GM21515 (cell line): ENCODE results near the gene CFAP221.

Source experiments
- ATAC-seq: cut with Tn5 transposase; IDR thresholded peaks from one replicate; pipeline ENCODE4 v1.9.1; 2021; ENCODE audit not compliant: unreplicated experiment

Gene CFAP221

DNA sequence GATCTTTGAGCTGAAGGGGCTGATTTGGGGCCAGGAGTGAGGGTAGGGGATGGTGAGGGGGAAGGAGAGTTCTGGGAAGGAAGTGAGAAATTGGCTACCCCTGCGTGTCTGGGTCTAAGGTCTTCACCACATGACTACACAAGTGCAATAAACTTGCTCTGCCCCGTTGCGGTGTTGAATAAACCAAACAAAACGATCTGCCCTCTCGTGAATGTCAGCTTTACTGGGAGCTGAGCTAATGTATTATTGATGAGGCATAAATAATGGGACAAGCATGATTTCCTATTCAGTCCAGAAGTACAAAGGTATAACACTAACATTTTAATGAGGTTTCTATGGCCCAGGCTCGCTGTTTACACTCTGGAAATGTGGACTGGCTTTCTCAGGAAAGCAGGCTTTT is 8.0 kb upstream of the CFAP221 start:
- no peak for ATAC-seq

DNA sequence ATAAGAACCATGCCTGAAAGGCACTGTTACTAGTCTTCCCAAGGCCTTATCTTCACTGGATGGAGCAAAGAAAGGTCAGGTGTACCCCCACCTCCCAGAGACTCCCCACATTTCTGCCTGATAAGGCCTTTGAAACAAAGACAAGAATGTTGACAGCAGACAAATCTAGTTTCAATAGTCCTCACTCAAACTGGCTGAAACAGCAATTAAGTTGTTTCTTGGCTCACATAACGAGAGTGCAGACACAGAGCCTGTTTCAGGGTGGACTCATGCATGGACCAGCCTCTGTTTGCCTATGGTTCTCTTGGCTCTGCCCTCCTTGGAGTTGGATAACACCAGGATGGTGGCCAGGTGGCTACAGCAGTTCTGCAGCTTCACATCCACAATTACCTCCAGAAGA is 7.5 kb upstream of the CFAP221 start:
- no peak for ATAC-seq

DNA sequence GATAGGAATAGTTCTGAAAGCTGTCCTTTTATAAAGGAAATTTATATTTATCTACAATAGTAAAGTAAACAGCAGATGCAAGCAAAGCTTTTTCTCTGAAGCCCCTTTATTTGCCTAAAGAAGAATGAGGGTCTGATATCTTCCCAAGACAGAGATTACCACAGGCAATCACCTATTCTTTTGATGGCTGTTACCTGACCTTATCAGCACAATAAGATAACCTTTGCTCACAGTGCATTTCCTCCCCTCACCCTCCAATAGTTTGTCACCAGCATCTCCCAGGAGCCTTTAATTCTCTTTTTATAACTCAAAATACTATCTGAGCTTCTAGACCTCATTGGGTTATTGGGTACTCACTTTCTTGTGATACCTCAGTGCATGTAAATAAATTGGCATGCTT is 6.5 kb upstream of the CFAP221 start:
- ATAC-seq = no peak

DNA sequence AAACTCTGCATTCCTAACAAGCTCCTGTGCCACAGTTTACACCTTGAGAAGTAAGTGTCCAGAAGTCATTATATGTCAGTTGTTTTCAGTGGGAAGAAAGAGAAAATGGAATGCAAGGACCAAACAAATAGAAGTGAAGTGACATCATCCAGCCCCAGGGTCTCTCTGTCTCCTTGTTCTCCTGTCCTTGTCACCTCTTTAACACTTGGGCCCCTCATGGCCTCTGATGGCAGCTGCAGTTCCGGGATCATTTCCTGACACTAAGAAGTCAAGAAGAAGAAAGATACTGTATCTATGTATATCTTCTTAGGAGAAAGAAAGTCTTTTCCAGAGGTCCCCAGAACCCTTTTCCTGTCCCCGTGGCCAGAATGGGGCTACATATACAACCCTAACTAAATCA is 2.8 kb upstream of the CFAP221 start:
- no peak for ATAC-seq

DNA sequence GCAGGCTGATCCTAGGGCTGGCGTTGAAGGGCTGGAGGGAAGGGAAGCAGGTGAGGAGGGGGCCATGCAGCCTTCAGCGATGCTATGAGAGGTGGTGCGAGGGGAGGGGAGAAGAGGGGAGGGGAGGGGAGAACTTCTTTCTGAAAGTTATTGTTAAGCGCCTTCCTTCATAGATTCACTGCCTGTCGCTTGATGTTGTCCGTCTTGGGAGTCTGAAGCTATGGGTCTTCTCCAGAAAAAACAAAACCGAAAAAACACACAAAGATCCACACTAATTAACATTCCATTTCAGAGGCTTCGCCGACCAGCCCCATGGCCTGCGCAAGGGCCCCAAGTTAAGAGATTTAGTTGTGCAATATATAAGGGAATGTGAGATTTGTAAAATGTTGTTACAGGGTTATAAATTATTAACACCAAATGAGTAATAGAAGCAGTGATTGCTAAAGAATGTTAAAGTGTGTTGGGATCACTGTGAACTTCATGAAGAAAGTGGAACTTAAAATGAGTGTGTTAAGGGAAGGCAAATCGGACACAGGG is 758 bp downstream of the CFAP221 start:
- ATAC-seq = no peak

DNA sequence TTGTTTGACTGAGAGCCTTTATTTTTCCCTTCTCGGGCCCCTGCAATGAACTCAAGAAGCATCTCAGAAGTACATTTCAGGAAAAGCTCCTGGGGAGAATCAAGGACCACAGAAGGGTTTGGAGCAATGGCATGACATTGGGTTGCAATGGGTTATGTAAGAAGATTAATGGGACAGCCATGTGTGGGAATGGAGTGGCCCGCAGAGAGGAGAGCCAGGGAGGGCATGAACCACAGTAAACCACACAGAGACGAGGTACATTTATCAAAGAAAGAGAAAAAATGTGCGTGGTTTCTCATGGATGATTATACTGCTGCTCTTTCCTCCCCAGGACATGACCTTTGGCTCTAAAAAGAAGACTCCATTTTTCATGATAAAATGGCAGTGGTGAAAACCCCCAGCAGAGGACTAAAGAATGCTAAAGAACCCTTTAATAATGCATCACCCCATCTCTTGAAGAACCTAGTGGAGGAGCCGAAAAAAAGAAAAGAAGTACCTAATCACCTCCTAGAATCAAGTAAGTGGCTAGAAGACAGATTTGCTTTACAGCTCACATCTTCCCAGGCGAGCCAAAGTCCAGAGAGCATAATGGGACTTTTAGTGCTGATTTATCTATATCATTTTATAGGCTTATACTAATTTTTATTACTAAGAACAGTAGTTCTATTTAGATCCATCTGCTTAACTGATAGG is 1.7 kb downstream of the CFAP221 start:
- no peak for ATAC-seq

DNA sequence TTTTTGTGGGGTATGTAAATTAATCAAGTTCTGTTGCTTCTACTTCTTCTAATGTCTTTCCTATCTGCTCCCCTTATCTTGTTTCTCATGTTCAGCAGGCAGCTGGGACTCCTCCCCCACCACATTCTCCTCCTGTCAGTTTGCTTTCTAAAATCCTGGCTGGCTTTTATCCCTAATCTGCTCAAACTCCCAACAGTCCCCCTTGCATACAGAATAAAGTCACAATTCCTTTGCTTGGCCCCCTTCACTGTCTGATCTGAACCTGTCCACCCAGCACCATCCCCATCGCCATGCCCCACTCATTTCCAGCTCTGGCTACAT is 2.2 kb downstream of the CFAP221 start:
- ATAC-seq = no peak

DNA sequence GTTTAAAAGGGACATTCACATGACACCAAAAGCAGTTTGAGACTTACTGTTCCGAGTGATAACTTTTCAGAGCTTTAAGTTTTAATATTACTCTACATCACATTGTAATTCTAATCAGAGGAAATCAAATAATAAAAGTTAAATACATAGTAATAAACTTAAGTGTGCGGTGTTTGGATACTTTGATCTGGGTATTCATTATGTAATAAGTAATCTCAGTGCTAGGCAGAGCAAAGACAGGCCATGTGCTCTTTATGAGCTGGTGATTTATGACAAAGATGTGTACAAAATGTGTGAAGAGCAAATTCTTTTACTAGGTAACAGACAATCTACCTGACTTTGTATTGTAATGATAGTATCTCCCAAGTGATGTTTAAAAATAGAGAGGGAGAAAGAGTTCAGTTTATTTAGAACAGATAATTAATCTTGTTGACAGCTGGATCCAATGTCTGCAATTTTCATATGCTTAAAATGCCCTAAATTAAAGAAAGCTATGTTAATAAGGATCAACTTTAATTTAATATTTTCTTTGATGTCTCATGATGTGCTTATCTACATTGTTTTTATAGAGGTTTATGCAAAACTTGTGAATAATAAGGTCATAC is 4.4 kb downstream of the CFAP221 start:
- no peak for ATAC-seq

DNA sequence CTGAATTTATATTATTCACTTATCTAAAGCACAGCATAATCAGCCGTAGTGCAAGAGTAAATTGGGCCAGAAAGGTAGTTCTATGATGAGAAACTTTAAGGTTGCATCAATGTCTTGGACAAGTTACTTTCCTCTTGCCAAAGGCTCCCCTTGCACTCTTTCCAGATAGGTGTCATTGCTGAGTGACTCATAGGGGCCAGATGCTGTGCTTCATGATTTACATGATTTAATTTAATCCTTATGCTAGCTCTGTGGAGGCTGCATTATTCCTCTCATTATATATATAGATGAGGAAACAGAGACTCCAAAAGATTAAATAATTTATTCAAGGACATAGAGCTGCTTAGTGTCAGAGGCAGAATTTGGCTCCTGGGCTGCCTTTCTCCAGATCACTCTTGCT is 5.0 kb downstream of the CFAP221 start:
- ATAC-seq = no peak

DNA sequence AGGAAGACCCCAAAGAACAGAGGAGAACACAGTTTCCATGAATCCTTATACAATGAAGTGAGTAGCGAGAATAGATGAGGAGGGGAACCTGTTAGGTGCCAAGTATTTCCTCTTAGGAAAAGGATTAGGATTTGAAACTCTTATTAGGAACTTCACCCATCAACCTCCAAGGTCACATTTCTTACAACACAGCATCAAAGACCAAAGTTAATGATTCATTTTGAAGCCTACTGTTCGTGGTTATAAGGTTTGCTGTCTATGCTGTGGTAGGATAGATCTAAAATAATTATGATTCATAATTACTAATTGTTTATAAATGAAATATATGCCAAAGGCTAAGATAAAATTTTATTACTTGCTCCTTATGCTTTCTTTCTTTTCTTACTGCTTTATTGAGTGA is 6.1 kb downstream of the CFAP221 start:
- no peak for ATAC-seq

DNA sequence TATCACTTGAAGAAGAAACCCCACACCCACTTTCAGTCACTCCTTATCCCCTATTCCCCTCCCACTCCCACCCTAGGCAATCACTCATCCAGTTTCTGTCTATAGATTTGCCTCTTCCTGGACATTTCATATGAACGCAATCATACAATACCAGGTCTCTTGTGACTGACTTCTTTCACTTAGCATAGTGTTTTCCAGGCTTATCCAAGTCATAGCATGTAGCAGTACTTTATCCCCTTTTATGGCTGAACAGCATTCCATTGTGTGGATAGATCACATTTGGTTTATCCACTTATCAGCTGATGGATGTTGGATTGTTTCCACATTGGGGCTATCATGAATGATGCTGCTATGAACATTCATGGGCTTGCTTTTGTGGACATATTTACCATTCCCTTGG is 6.6 kb downstream of the CFAP221 start:
- ATAC-seq = no peak

DNA sequence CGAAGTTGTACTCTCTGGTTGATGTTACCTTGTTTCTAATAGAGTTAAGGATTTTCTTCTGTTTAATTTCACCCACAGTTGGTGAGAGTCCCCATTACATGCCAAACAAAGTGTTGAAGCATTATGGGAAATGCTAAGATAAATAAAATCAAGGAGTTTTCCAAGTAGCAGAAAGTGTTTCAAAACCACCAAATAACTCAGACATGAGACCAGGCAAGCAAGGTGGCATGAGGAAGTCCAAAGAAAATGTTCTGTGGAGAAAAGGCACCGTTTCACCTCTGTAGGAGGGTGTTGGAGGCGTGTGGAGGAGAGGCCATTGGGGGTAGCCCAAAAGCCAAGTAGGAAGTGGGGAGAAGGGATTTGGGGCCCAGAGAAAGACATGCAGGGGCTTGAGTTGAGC is 8.7 kb downstream of the CFAP221 start:
- no peak for ATAC-seq

DNA sequence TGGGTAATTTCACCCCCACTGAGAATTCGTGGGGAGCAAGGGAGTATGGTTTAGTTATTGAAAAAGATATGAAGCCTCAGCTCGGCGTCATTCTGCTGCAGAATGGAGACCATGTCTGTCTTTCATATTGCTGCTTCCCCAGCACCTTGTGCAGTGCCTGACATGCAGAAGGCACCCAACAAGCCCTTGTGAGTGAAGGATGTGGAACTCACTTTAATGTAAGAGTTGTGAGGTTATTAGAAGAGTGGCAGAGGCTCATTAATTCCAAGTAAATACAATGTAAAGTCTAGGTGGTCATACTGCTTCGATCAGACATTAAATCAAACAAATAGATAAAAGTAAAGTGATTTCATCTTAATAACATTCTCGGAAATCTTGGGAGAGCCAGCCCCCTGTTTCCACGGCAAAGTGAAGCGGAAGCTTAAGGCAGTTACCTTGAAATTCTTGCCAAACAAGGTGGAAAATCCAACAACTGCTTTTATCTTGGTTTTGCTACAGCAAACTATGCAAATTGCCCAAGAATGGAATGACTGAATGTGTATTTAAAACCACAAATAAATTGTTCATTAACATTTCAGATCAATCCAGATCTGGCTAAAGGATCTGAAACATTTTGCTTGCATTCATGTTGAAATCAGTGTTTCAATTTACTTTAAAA is 9.6 kb downstream of the CFAP221 start:
- no peak for ATAC-seq

DNA sequence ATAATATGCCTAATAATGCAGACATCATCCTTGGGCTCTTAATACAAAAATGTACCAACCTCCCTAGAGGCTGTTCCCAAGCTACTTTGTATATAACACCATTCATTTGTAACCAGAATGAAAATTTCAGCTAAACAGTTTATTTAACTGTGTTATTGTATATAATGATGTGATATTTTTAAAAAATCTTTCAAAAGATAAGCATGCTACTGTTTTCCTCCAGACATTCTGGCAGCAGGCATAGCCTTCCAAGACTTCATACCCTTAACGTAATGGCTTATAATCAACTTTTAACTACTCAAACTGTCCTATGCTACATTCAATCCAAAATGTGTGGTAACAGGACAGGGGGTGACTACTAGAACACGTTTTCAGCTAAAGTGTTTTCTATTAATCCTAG is 21.2 kb downstream of the CFAP221 start:
- ATAC-seq = no peak

DNA sequence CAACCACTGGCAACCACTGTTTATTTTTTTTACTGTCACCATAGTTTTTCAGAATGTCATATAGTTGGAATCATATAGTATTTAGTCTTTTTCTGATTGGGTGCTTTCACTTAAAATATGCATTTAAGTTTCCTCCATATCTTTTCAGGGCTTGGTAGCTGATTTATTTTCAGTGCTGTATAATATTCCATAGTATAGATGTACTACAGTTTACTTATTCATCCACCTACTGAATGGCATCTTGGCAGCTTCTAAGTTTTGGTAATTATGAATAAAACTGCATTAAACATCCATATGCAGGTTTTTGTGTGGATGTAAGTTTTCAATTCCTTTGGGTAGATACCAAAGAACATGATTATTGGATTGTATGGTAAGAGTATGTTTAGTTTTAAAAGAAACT is 23.0 kb downstream of the CFAP221 start:
- ATAC-seq = no peak

DNA sequence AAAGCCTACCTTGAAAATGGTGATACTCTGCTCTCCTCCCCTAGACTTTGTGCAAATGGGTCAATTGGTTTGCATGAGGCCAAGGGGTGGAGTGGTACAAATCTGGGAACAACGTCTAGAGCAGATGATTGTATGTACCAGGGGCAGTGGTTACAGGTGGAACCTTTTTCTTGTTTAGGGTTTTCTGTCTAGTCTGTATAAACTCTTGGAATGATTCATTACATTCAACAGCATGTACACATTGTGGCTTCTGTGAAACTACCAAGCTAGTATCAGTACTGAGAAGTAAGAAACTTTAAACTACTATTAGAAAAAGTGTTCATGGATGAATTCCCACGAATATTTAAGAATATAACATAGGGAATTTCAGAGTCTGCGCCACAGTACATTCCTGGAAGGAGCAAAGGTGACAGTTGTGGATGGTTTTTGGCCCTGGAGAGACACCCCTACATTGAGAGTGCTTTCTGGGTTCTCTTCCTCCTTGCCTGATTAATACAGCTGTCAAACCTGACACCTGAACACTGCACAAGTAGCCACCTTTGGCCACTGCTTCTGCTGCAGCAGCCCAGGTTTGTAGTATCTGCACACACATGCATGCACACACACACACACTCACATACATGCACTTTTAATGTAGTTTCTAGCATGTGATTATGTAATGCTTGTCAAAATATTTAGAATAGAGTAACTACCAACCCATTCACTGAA is 30.0 kb downstream of the CFAP221 start:
- ATAC-seq = peak; percentile 97

DNA sequence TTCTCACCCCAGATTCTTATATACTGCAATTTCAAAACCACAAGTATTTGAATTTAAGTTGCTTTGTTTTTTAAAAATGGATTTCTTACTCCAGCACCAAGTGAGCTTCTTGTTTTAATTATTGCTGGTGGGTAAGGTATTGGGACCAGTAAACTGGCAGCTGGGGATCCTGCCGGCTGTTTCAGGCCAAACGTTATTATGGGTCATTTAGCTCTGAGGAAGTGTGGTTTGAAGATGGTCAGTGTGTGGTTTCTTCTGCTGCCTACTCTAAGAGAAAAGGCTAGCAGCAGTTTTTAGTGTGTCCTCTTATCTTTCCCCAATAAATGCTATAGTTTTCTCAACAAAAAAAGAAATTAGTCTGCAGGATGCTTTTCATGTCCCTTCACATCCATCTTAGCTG is 30.6 kb downstream of the CFAP221 start:
- no peak for ATAC-seq

DNA sequence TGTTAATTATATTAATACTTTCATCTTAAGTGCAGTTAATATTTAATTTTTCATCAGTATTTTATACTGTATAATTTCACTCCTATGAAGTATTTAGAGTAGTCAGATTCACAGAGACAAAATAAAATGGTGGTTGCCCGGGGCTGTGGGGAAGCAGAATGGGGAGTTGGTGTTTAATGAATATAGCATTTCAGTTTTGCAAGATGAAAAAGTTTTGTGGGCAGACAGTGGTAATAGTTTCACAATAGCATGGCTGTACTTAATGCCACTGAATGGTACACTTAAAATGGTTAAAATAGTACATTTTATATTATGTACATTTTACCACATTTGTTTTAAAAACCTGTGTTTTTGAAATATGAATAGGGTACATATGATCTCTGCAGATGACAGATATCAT is 31.2 kb downstream of the CFAP221 start:
- ATAC-seq = no peak

DNA sequence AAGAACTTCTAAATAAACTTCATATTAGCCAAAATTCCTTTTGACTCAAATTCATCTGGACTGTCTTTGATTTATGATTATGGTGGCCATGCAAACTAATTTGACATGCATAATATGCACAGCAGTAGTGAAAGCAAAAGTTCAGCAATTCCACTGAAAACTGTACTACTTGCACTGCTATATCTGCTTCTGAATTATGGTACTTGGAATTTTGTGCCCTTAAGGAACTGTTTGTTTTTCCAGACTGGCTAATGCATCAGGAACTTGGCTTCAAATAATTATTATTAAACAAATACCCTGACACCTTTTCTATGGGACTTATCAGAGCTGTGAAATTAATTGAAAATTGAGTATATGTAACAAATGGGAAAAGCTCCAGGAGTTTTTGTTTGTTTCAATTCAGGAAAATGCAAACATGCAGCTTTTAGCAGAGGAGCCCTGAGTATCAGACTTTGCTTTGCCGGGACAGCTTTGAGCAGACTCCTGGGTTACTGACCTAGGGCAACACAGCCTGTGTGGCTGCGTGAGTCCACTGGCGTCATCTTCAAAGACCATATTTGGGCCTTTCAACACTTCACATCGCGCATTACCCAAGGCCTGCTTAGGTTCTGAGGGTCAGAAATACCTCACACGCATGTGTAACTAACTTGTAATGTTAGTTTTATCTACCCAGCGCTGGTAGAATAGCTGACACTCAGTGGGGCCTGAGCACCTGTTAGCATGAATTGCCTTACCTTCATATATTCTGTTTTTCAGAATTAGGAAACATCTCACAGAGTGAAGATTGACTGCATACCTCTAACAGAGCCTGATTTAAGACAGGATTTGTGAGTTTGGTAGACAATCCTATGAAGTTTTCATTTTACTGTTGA is 35.4 kb downstream of the CFAP221 start:
- ATAC-seq = no peak

DNA sequence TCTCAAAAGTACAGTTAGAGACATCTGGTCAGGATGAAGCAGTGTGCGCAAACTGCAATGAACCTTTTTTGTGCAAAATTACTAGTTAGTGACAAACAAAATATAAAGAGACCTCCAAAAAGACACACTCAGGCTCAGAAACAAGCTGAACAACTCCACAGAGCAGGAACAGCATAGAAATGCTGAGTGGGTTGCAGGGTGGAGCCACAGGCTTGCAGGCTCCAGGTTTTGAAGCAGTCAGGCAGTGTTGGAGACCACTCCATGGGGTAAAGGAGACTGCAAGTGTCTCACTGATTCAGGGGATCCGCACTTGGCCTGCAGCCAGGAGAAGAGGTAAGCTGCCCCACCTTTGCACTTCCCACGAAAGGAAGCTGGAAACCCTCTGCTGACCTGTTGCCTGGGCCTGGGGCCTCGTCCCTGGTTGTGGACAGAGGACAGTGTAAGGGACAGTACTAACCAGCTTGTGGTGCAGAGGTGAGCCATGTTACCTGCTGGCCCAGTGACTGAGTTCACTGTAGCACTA is 36.4 kb downstream of the CFAP221 start:
- no peak for ATAC-seq

DNA sequence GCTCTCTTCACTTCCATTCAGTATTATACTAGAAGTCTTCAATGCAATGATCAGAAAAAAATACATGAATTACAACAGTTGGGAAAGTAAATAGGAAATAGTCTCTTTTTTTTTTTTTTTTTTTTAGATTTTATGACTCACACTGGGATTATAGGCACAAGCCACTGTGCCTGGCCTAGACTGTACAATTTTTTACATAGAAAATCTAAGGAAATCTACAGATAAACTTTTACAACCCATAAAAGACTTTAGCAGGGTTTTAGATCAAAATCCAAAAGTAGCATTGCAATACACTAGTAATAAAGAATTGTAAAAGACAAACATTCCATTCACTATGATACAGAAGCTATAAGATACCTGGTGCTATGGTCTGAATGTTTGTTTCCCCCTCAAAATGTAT is 39.0 kb downstream of the CFAP221 start:
- ATAC-seq = no peak
